ENCODE results near the gene AGTPBP1.

The AGTPBP1 gene

DNA sequence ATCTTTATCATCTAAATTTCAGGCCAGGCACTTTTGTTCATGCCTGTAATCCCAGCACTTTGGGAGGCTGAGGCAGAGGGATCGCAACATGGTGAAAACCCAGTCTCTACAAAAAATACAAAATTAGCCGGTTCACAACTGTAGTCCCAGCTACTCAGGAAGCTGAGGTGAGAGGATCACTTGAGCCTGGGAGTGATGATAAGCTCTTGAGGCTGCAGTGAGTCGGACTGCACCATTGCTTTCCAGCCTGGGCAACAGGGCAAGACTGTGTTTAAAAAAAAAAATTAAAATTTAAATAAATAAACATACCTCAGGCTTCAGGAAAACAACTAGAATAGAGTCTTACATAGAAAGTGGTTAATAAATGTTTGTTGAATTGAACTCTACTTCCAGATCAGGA is 147.4 kb downstream of the AGTPBP1 start:
- Histone ChIP-seq H3K9me3 (ENCODE audit: insufficient read depth, low read depth, low read length) (no peaks in the 10 kb centered on the region), H3K79me2 (ENCODE audit: insufficient read depth, low read length) (no peaks in the 10 kb centered on the region), H2AFZ (ENCODE audit: low read length) (no peak overlapping the region), H3K4me1 (ENCODE audit: insufficient read depth, low read length, poor library complexity, severe bottlenecking) (no peaks in the 10 kb centered on the region), H3F3A (ENCODE audit: low read depth) (no peaks in the 10 kb centered on the region), H3K9me2 (replicated peaks; ENCODE audit: low read depth, low read length) (no peaks in the 10 kb centered on the region), H3K27me3 (ENCODE audit: insufficient read depth, low read length, poor library complexity, severe bottlenecking) (no peaks in the 10 kb centered on the region), H3K9ac (ENCODE audit: low read depth, low read length, poor library complexity, severe bottlenecking) (no peak overlapping the region), H3K4me2 (ENCODE audit: low read depth, low read length, poor library complexity, severe bottlenecking) (no peak overlapping the region), H3K36me3 (ENCODE audit: insufficient read depth, low read length) (no peaks in the 10 kb centered on the region; the same call in 1 of the 2 replicates), H4K20me1 (ENCODE audit: insufficient read depth, low read length, poor library complexity, severe bottlenecking) (no peaks in the 10 kb centered on the region), H3K4me3 (ENCODE audit: low read length, poor library complexity, severe bottlenecking) (no peak overlapping the region)
- no peak for TF ChIP-seq EZH2phosphoT487 (IDR thresholded peaks at IDR 0.05; ENCODE audit: borderline replicate concordance)
- TF ChIP-seq, protein P1, sequence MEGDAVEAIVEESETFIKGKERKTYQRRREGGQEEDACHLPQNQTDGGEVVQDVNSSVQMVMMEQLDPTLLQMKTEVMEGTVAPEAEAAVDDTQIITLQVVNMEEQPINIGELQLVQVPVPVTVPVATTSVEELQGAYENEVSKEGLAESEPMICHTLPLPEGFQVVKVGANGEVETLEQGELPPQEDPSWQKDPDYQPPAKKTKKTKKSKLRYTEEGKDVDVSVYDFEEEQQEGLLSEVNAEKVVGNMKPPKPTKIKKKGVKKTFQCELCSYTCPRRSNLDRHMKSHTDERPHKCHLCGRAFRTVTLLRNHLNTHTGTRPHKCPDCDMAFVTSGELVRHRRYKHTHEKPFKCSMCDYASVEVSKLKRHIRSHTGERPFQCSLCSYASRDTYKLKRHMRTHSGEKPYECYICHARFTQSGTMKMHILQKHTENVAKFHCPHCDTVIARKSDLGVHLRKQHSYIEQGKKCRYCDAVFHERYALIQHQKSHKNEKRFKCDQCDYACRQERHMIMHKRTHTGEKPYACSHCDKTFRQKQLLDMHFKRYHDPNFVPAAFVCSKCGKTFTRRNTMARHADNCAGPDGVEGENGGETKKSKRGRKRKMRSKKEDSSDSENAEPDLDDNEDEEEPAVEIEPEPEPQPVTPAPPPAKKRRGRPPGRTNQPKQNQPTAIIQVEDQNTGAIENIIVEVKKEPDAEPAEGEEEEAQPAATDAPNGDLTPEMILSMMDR (conservative IDR thresholded peaks at IDR 0.05; ENCODE audit: low read length), result no peak

DNA sequence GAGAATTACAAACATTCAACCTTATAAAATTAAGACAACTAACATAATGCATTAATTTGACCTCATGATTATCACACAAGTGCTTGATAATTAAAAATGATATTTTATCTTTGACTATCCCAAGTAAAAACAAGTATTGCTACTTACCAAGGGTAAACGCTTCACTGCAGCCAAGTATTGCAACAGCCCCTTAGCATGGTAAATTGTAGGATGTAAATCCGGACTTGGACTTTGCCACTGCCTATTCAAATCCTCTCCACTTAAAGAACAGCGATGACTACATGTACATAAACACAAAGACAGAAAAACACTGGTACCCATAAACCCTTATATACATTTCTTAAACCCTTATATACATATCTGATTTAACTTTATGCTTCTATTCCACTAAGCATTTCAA is 155.1 kb downstream of the AGTPBP1 start:
- H3K36me3 ChIP-seq (ENCODE audit: insufficient read depth, low read length), result peaks cover 16% of the 10 kb centered on the region
- TF ChIP-seq, protein P1 (conservative IDR thresholded peaks at IDR 0.05; ENCODE audit: low read length), result no peak
- no peak for TF ChIP-seq EZH2phosphoT487 (IDR thresholded peaks at IDR 0.05; ENCODE audit: borderline replicate concordance)
- H3K4me3 ChIP-seq (ENCODE audit: low read length, poor library complexity, severe bottlenecking), result no peak overlapping the region
- H4K20me1 ChIP-seq (ENCODE audit: insufficient read depth, low read length, poor library complexity, severe bottlenecking), result no peaks in the 10 kb centered on the region
- H3K9me3 ChIP-seq (ENCODE audit: insufficient read depth, low read depth, low read length), result no peaks in the 10 kb centered on the region
- no peaks in the 10 kb centered on the region for H3K9me2 ChIP-seq (replicated peaks; ENCODE audit: low read depth, low read length)
- no peak overlapping the region for H3K4me2 ChIP-seq (ENCODE audit: low read depth, low read length, poor library complexity, severe bottlenecking)
- no peaks in the 10 kb centered on the region for H3K79me2 ChIP-seq (ENCODE audit: insufficient read depth, low read length)
- H3K27me3 ChIP-seq (ENCODE audit: insufficient read depth, low read length, poor library complexity, severe bottlenecking), result no peaks in the 10 kb centered on the region
- no peak overlapping the region for H2AFZ ChIP-seq (ENCODE audit: low read length)
- no peaks in the 10 kb centered on the region for H3K4me1 ChIP-seq (ENCODE audit: insufficient read depth, low read length, poor library complexity, severe bottlenecking)
- no peak overlapping the region for H3K9ac ChIP-seq (ENCODE audit: low read depth, low read length, poor library complexity, severe bottlenecking)
- H3F3A ChIP-seq (ENCODE audit: low read depth), result no peaks in the 10 kb centered on the region

DNA sequence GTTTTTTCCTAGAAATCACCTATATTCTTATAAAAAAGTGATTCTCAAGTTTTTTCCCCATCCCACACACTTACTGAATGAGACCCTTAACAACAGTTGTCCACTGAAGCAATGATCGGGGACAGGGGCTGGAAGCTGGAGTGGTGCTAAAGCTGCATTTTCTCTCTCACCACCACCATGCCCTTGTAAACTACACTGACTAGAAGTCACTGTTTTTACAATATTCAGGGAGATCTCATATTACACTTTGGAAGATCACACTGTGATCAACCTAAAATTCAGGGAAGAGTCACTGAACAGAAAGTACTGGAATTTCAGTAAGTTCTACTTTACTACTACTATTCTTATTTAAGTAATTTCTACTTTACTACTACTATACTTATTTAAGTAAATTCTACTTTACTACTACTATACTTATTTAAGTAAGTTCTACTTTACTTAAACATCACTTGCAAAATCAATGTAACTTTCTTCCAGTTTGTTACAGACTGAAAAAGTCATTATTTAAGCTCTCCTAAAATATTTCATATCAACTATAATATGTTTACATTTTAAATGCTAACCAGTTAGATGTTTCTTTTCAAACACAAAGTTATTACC is 164.3 kb downstream of the AGTPBP1 start:
- no peak overlapping the region for H3K4me2 ChIP-seq (ENCODE audit: low read depth, low read length, poor library complexity, severe bottlenecking)
- no peaks in the 10 kb centered on the region for H3K79me2 ChIP-seq (ENCODE audit: insufficient read depth, low read length)

More for the DNA sequence above, 164.3 kb downstream of the AGTPBP1 start:
- H3K36me3 ChIP-seq (ENCODE audit: insufficient read depth, low read length), result no peaks in the 10 kb centered on the region; the same call in 1 of the 2 replicates
- no peaks in the 10 kb centered on the region for H3K4me1 ChIP-seq (ENCODE audit: insufficient read depth, low read length, poor library complexity, severe bottlenecking)
- no peak overlapping the region for H2AFZ ChIP-seq (ENCODE audit: low read length)
- no peak overlapping the region for H3K4me3 ChIP-seq (ENCODE audit: low read length, poor library complexity, severe bottlenecking)
- H3F3A ChIP-seq (ENCODE audit: low read depth), result no peaks in the 10 kb centered on the region; the same call in 1 of the 2 replicates
- H3K27me3 ChIP-seq (ENCODE audit: insufficient read depth, low read length, poor library complexity, severe bottlenecking), result no peaks in the 10 kb centered on the region
- no peaks in the 10 kb centered on the region for H3K9me3 ChIP-seq (ENCODE audit: insufficient read depth, low read depth, low read length)
- H3K9me2 ChIP-seq (replicated peaks; ENCODE audit: low read depth, low read length), result no peaks in the 10 kb centered on the region
- H3K9ac ChIP-seq (ENCODE audit: low read depth, low read length, poor library complexity, severe bottlenecking), result no peak overlapping the region
- TF ChIP-seq, protein P1 (conservative IDR thresholded peaks at IDR 0.05; ENCODE audit: low read length), result no peak
- no peak for TF ChIP-seq EZH2phosphoT487 (IDR thresholded peaks at IDR 0.05; ENCODE audit: borderline replicate concordance)
- no peaks in the 10 kb centered on the region for H4K20me1 ChIP-seq (ENCODE audit: insufficient read depth, low read length, poor library complexity, severe bottlenecking)

All from Loucy (cell line).